Psoas muscle (tissue), 8 donors: ENCODE results near the gene PSMB5. TPM values are rescaled to one million over a fixed set of nuclear protein-coding genes. Genes with fewer than 3 reads are reported as not detected.

ENCODE experiments used
- ATAC-seq, 4 donors: fragments of 200-7000 bp; cut with Tn5 transposase; one replicate each; pipeline ENCODE4 v1.9.1; 2020; ENCODE audit warnings: moderate library complexity in 3 of 4, mild to moderate bottlenecking in 2 of 4
- DNase-seq, 2 donors: peaks; one replicate each; pipeline ENCODE4 v3.0.0-alpha.2; 2020
- H3K27ac ChIP-seq: fragments of 200-600 bp; one replicate; pipeline ENCODE4 v1.8.0; 2022
- H3K27me3 ChIP-seq, 3 donors: fragments of 200-600 bp in 1 of 3; one replicate each; pipeline versions ENCODE4 v1.6.1 to v1.8.0; 2013 to 2022; ENCODE audit warnings: low read length in 2 of 3, mild to moderate bottlenecking in 2 of 3, moderate library complexity in 1 of 3; ENCODE audit not compliant: insufficient read depth in 3 of 3
- H3K36me3 ChIP-seq, 2 donors: fragments of 200-600 bp in 1 of 2; one replicate each; pipeline versions ENCODE4 v1.6.1 to v1.8.0; 2013 to 2022; ENCODE audit warnings: low read depth in 1 of 2, mild to moderate bottlenecking in 1 of 2, moderate library complexity in 1 of 2; ENCODE audit not compliant: insufficient read depth in 1 of 2
- H3K4me1 ChIP-seq: fragments of 200-600 bp; one replicate; pipeline ENCODE4 v1.8.0; 2022
- H3K4me3 ChIP-seq: fragments of 200-600 bp; one replicate; pipeline ENCODE4 v1.8.0; 2022; ENCODE audit warnings: mild to moderate bottlenecking
- H3K9me3 ChIP-seq: fragments of 200-600 bp; one replicate; pipeline ENCODE4 v1.8.0; 2022
- CTCF ChIP-seq: fragments of 200-600 bp; IDR thresholded peaks from one replicate; pipeline ENCODE4 v1.8.0; 2022; ENCODE audit warnings: antibody characterized with exemption
- WGBS, 3 donors: extraction: QIAGEN DNeasy Blood & Tissue Kit; methylation state at CpG; one replicate each; pipeline versions ENCODE4 v1.1.6 to v1.1.7; 2013; 5-methylcytosine and 5-hydroxymethylcytosine counted together
- intact Hi-C, 2 donors: fragments of 100-400 bp; cut with DNase I; formaldehyde crosslinking; loops; one replicate each; pipeline versions ENCODE4 v1.11.0 to v1.14.2; 2022
- polyA plus RNA-seq, 3 donors: library from polyadenylated mRNA; stranded (reverse); fragments of 200-250 nt; gene quantifications; one replicate each; pipeline ENCODE4 v1.2.3, GENCODE V29; 2013
- total RNA-seq, 4 donors: library from RNA; stranded (reverse); fragmentation: NEBNext Ultra II Directional in 2 of 4; extraction: Animal tissue kit (Norgen Biotek cat#: 25700) in 2 of 4; gene quantifications; one replicate each; pipeline versions ENCODE4 v1.2.1 to v1.2.4, GENCODE V29; 2021 to 2023
- donor health status: healthy with polysubstance abuse.
- donor health status: DM: no; HTN: no; CAD: no; lungs with moderate emphysema.
- donor health status: Bipolar disorder and iron deficiency.
- donor health status: healthy.
- donor health status: DM: yes; HTN: yes; CAD: no.
- donor health status: DM: no; HTN: no; CAD: no.
- donor health status: DM: no; HTN: no; CAD: no.
- donor health status: DM: yes; HTN: yes; CAD: no.

Gene PSMB5
- total and polyA plus RNA-seq, 7 donors: 156 to 619 (median 304) TPM

GRCh38 chr14:23077962-23078361 is 43.3 kb upstream of the PSMB5 start:
- H3K36me3 ChIP-seq: peaks cover 27 to 100% of the 10 kb centered on the region in 2 donors
- H3K4me3 ChIP-seq: no peak overlapping the region
- no peak for ATAC-seq
- DNase-seq: no peak
- intact Hi-C loops: no loop called here
- H3K27me3 ChIP-seq: no peaks in the 10 kb centered on the region
- peaks cover 30% of the 10 kb centered on the region for H3K4me1 ChIP-seq
- TF ChIP-seq CTCF: no peak
- no peaks in the 10 kb centered on the region for H3K9me3 ChIP-seq
- WGBS, 3 donors: 85 to 88% (median 86%) methylated on average over 5 of the region's 5 CpGs
- H3K27ac ChIP-seq: peak overlapping the region; percentile 72

GRCh38 chr14:23076785-23077408 is 42.2 kb upstream of the PSMB5 start:
- DNase-seq (no peak), ATAC-seq (peak in 1 of 4 donors; percentile 53)
- H3K36me3 ChIP-seq: peaks cover 32 to 99% of the 10 kb centered on the region in 2 donors
- H3K27ac ChIP-seq: peak overlapping the region; percentile 72
- 60 to 62% (median 62%) methylated on average over 5 of the region's 5 CpGs for WGBS, 3 donors
- peaks cover 40% of the 10 kb centered on the region for H3K4me1 ChIP-seq
- H3K27me3 ChIP-seq: no peaks in the 10 kb centered on the region
- peak; percentile 66 for TF ChIP-seq CTCF
- H3K9me3 ChIP-seq: no peaks in the 10 kb centered on the region
- intact Hi-C loops: no loop called here
- no peak overlapping the region for H3K4me3 ChIP-seq

GRCh38 chr14:23074906-23075305 is 40.2 kb upstream of the PSMB5 start:
- no peak for ATAC-seq
- peaks cover 51% of the 10 kb centered on the region for H3K4me1 ChIP-seq
- 92 to 95% (median 94%) methylated on average over 1 of the region's 1 CpG for WGBS, 3 donors
- peaks cover 26 to 79% of the 10 kb centered on the region in 2 donors for H3K36me3 ChIP-seq
- no peaks in the 10 kb centered on the region for H3K9me3 ChIP-seq
- TF ChIP-seq CTCF: no peak
- no peak overlapping the region for H3K4me3 ChIP-seq
- intact Hi-C loops: no loop called here
- no peak for DNase-seq
- no peaks in the 10 kb centered on the region for H3K27me3 ChIP-seq
- no peak overlapping the region for H3K27ac ChIP-seq

GRCh38 chr14:23071921-23072539 is 37.3 kb upstream of the PSMB5 start:
- Histone ChIP-seq H3K27me3 (no peaks in the 10 kb centered on the region), H3K27ac (peak overlapping the region; percentile 83), H3K4me1 (peaks cover 40% of the 10 kb centered on the region), H3K36me3 (peaks cover 25 to 77% of the 10 kb centered on the region in 2 donors), H3K9me3 (no peaks in the 10 kb centered on the region), H3K4me3 (peak overlapping the region; percentile 91)
- ATAC-seq (peak in 3 of 4 donors; percentile 1 to 9 (median 8)), DNase-seq (no peak)
- 38 to 45% (median 42%) methylated on average over 5 of the region's 5 CpGs for WGBS, 3 donors
- intact Hi-C loops: no loop called here
- no peak for TF ChIP-seq CTCF
